ENCODE results near the gene GTF2IRD1. TPM values are rescaled to one million over a fixed set of nuclear protein-coding genes. Genes with fewer than 3 reads are reported as not detected.
A peak's percentile ranks its signal among the peaks of the same experiment; 100 is the strongest.
"Not testable (repeated sequence)": the region's sequence is repeated elsewhere in the genome, so short reads cannot be mapped to it uniquely, and the experiment has no call there.

The GTF2IRD1 gene
- total RNA-seq, 1 experiment from 2014 or later: 34.3 TPM

- Histone ChIP-seq H3K23ac (ENCODE audit: insufficient read length, low read depth, low read length) (no peak overlapping the region), H2BK5ac (ENCODE audit: insufficient read length, low read length) (no peak overlapping the region), H4K20me1 (ENCODE audit: control insufficient read depth, insufficient read depth, insufficient read length) (no peaks in the 10 kb centered on the region), H3K79me2 (ENCODE audit: insufficient read depth, low read length) (no peaks in the 10 kb centered on the region; the same call in 1 of the 2 replicates), H2BK20ac (ENCODE audit: low read depth, low read length, poor library complexity, severe bottlenecking) (no peak overlapping the region), H3K9me3 (ENCODE audit: control insufficient read depth, low read depth, low read length) (no peaks in the 10 kb centered on the region), H4K5ac (ENCODE audit: insufficient read length, low read depth, low read length) (no peak overlapping the region), H3K14ac (ENCODE audit: insufficient read depth, low read length) (no peak overlapping the region), H3K4ac (ENCODE audit: low read depth, low read length) (no peak overlapping the region), H3K4me2 (ENCODE audit: insufficient read depth, insufficient read length, low read length) (no peak overlapping the region), H2AFZ (ENCODE audit: low read length) (no peak overlapping the region), H2BK120ac (ENCODE audit: low read depth, low read length, poor library complexity, severe bottlenecking) (no peak overlapping the region), H3K79me1 (ENCODE audit: insufficient read depth, low read depth, low read length, poor library complexity, severe bottlenecking) (peaks cover 3% of the 10 kb centered on the region), H3K56ac (ENCODE audit: insufficient read length, low read depth, low read length) (no peak overlapping the region), H3K18ac (ENCODE audit: insufficient read length, low read depth, low read length) (no peak overlapping the region), H3K4me1 (ENCODE audit: insufficient read depth, low read length) (no peaks in the 10 kb centered on the region), H2BK15ac (ENCODE audit: low read depth, low read length) (no peak overlapping the region), H3T11ph (ENCODE audit: low read length) (no peak overlapping the region), H3K27me3 (ENCODE audit: insufficient read depth, low read length) (no peaks in the 10 kb centered on the region; the same call in none of the 2 replicates), H3K23me2 (ENCODE audit: insufficient read length, low read depth, low read length, poor library complexity, severe bottlenecking) (no peaks in the 10 kb centered on the region), H2BK12ac (ENCODE audit: insufficient read length, low read depth, low read length) (no peak overlapping the region), H4K8ac (replicated peaks; ENCODE audit: insufficient read length, low read depth, low read length) (no peak overlapping the region), H3K9ac (ENCODE audit: extremely low read depth, insufficient read length, low read length) (no peak overlapping the region), H3K27ac (ENCODE audit: insufficient read length, low read depth, low read length) (no peak overlapping the region), H4K91ac (ENCODE audit: insufficient read length, low read depth, low read length) (no peak overlapping the region), H2AK5ac (ENCODE audit: insufficient read length, low read length) (no peak overlapping the region)
- DNase-seq: no peak
- Mint-ChIP-seq H3K27me3 (ENCODE audit: low read depth) (no peaks in the 10 kb centered on the region), H3K36me3 (ENCODE audit: insufficient read depth in 1 of 3, low read depth in 3 of 3) (peaks cover 26 to 33% (median 27%) of the 10 kb centered on the region in 3 experiments), H3K27ac (peak overlapping the region; percentile 27 to 87 (median 72); a peak in 3 of 7 replicates), H3K4me3 (no peak overlapping the region), H3K9me3 (peaks cover 13 to 16% of the 10 kb centered on the region in 2 experiments), H3K4me1 (peaks cover 2 to 6% of the 10 kb centered on the region in 2 experiments)
- no CpG with 5 or more reads among the region's 19 CpGs for WGBS (ENCODE audit: extremely low coverage, insufficient read length, low lambda C conversion rate)
- TF ChIP-seq, protein P1, sequence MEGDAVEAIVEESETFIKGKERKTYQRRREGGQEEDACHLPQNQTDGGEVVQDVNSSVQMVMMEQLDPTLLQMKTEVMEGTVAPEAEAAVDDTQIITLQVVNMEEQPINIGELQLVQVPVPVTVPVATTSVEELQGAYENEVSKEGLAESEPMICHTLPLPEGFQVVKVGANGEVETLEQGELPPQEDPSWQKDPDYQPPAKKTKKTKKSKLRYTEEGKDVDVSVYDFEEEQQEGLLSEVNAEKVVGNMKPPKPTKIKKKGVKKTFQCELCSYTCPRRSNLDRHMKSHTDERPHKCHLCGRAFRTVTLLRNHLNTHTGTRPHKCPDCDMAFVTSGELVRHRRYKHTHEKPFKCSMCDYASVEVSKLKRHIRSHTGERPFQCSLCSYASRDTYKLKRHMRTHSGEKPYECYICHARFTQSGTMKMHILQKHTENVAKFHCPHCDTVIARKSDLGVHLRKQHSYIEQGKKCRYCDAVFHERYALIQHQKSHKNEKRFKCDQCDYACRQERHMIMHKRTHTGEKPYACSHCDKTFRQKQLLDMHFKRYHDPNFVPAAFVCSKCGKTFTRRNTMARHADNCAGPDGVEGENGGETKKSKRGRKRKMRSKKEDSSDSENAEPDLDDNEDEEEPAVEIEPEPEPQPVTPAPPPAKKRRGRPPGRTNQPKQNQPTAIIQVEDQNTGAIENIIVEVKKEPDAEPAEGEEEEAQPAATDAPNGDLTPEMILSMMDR (conservative IDR thresholded peaks at IDR 0.05): no peak
Measured at GRCh38 chr7:74489997-74490945, 36.6 kb downstream of the GTF2IRD1 start.

- not testable (repeated sequence) for H3K4me1 ChIP-seq (ENCODE audit: insufficient read depth, low read length); H2AK5ac ChIP-seq (ENCODE audit: insufficient read length, low read length); H4K5ac ChIP-seq (ENCODE audit: insufficient read length, low read depth, low read length); H3K9ac ChIP-seq (ENCODE audit: extremely low read depth, insufficient read length, low read length); H2BK5ac ChIP-seq (ENCODE audit: insufficient read length, low read length); H2BK12ac ChIP-seq (ENCODE audit: insufficient read length, low read depth, low read length); H3K18ac ChIP-seq (ENCODE audit: insufficient read length, low read depth, low read length); H3K23ac ChIP-seq (ENCODE audit: insufficient read length, low read depth, low read length); H3K79me2 ChIP-seq (ENCODE audit: insufficient read depth, low read length); H2BK15ac ChIP-seq (ENCODE audit: low read depth, low read length); H4K20me1 ChIP-seq (ENCODE audit: control insufficient read depth, insufficient read depth, insufficient read length); H3K4ac ChIP-seq (ENCODE audit: low read depth, low read length); H3K9me3 ChIP-seq (ENCODE audit: control insufficient read depth, low read depth, low read length); H3K27ac Mint-ChIP-seq; H3K4me2 ChIP-seq (ENCODE audit: insufficient read depth, insufficient read length, low read length); H3K79me1 ChIP-seq (ENCODE audit: insufficient read depth, low read depth, low read length, poor library complexity, severe bottlenecking); H3K27ac ChIP-seq (ENCODE audit: insufficient read length, low read depth, low read length); H3K14ac ChIP-seq (ENCODE audit: insufficient read depth, low read length); H3T11ph ChIP-seq (ENCODE audit: low read length); H4K8ac ChIP-seq (replicated peaks; ENCODE audit: insufficient read length, low read depth, low read length); H2BK20ac ChIP-seq (ENCODE audit: low read depth, low read length, poor library complexity, severe bottlenecking); H4K91ac ChIP-seq (ENCODE audit: insufficient read length, low read depth, low read length); H2AFZ ChIP-seq (ENCODE audit: low read length); H3K27me3 Mint-ChIP-seq (ENCODE audit: low read depth); H3K23me2 ChIP-seq (ENCODE audit: insufficient read length, low read depth, low read length, poor library complexity, severe bottlenecking); H3K56ac ChIP-seq (ENCODE audit: insufficient read length, low read depth, low read length); H3K27me3 ChIP-seq (ENCODE audit: insufficient read depth, low read length); H2BK120ac ChIP-seq (ENCODE audit: low read depth, low read length, poor library complexity, severe bottlenecking); DNase-seq; H3K4me3 Mint-ChIP-seq
- peaks cover 33 to 41% (median 35%) of the 10 kb centered on the region in 3 experiments for H3K36me3 Mint-ChIP-seq (ENCODE audit: insufficient read depth in 1 of 3, low read depth in 3 of 3)
- WGBS (ENCODE audit: extremely low coverage, insufficient read length, low lambda C conversion rate): no CpG with 5 or more reads among the region's 2 CpGs
- peaks cover 9 to 10% of the 10 kb centered on the region in 2 experiments for H3K4me1 Mint-ChIP-seq
- H3K9me3 Mint-ChIP-seq: peaks cover 13 to 16% of the 10 kb centered on the region in 2 experiments
Measured at GRCh38 chr7:74491490-74491889, 37.8 kb downstream of the GTF2IRD1 start.

All from H9 (cell line).